Measurements from ENCODE around the gene WDR36. TPM values are rescaled to one million over a fixed set of nuclear protein-coding genes. Genes with fewer than 3 reads are reported as not detected.
"Not testable (repeated sequence)": the region's sequence is repeated elsewhere in the genome, so short reads cannot be mapped to it uniquely, and the experiment has no call there.

The WDR36 gene
- total RNA-seq, 1 experiment from 2014 or later = 57.3 TPM

- no peak for DNase-seq (ENCODE audit: low read depth)
Measured at GRCh38 chr5:111134864-111135263, 42.7 kb downstream of the WDR36 start.

GRCh38 chr5:111135363-111135762 lies 43.2 kb downstream of the WDR36 start:
- DNase-seq (ENCODE audit: low read depth) = no peak

- peak; percentile 80 for DNase-seq (ENCODE audit: low read depth)
Measured at GRCh38 chr5:111135946-111136345, 43.8 kb downstream of the WDR36 start.

GRCh38 chr5:111138096-111138495 lies 45.9 kb downstream of the WDR36 start:
- no peak for DNase-seq (ENCODE audit: low read depth)

- not testable (repeated sequence) for DNase-seq (ENCODE audit: low read depth)
Measured at GRCh38 chr5:111141471-111141870, 49.3 kb downstream of the WDR36 start.

GRCh38 chr5:111142932-111143331 lies 50.8 kb downstream of the WDR36 start:
- peak; percentile 31 for DNase-seq (ENCODE audit: low read depth)

GRCh38 chr5:111143910-111144309 lies 51.8 kb downstream of the WDR36 start:
- peak; percentile 99 for DNase-seq (ENCODE audit: low read depth)

- peak; percentile 45 for DNase-seq (ENCODE audit: low read depth)
Measured at GRCh38 chr5:111144352-111144930, 52.3 kb downstream of the WDR36 start.

- DNase-seq (ENCODE audit: low read depth) = no peak
Measured at GRCh38 chr5:111146053-111146452, 53.9 kb downstream of the WDR36 start.

- no peak for DNase-seq (ENCODE audit: low read depth)
Measured at GRCh38 chr5:111147502-111147901, 55.4 kb downstream of the WDR36 start.

- DNase-seq (ENCODE audit: low read depth) = no peak
Measured at GRCh38 chr5:111151998-111152397, 59.9 kb downstream of the WDR36 start.

- no peak for DNase-seq (ENCODE audit: low read depth)
Measured at GRCh38 chr5:111153483-111153882, 61.3 kb downstream of the WDR36 start.

- no peak for DNase-seq (ENCODE audit: low read depth)
Measured at GRCh38 chr5:111153945-111154344, 61.8 kb downstream of the WDR36 start.

- peak; percentile 73 for DNase-seq (ENCODE audit: low read depth)
Measured at GRCh38 chr5:111158105-111158744, 66.1 kb downstream of the WDR36 start.

- no peak for DNase-seq (ENCODE audit: low read depth)
Measured at GRCh38 chr5:111159845-111160244, 67.7 kb downstream of the WDR36 start.

- no peak for DNase-seq (ENCODE audit: low read depth)
Measured at GRCh38 chr5:111163000-111163399, 70.9 kb downstream of the WDR36 start.

GRCh38 chr5:111165058-111165457 lies 72.9 kb downstream of the WDR36 start:
- no peak for DNase-seq (ENCODE audit: low read depth)

GRCh38 chr5:111167551-111167950 lies 75.4 kb downstream of the WDR36 start:
- no peak for DNase-seq (ENCODE audit: low read depth)

GRCh38 chr5:111168608-111169007 lies 76.5 kb downstream of the WDR36 start:
- DNase-seq (ENCODE audit: low read depth) = no peak

GRCh38 chr5:111169269-111169668 lies 77.1 kb downstream of the WDR36 start:
- DNase-seq (ENCODE audit: low read depth) = no peak

- no peak for DNase-seq (ENCODE audit: low read depth)
Measured at GRCh38 chr5:111170279-111170678, 78.1 kb downstream of the WDR36 start.

GRCh38 chr5:111172504-111172903 lies 80.4 kb downstream of the WDR36 start:
- DNase-seq (ENCODE audit: low read depth) = no peak

GRCh38 chr5:111173476-111173875 lies 81.3 kb downstream of the WDR36 start:
- no peak for DNase-seq (ENCODE audit: low read depth)
